HepG2 (cell line): ENCODE data around the gene CACNA1I. TPM values are rescaled to one million over a fixed set of nuclear protein-coding genes. Genes with fewer than 3 reads are reported as not detected.
A peak's percentile ranks its signal among the peaks of the same experiment; 100 is the strongest.

Source experiments
- ARNTL ChIP-seq: sonication (generic); formaldehyde crosslinking; IDR thresholded peaks from 2 replicates; pipeline ENCODE4 v1.4.0; 2020; ENCODE audit warnings: mild to moderate bottlenecking, missing genetic modification reagents
- MAZ ChIP-seq, 2 experiments: sonication (generic) in 1 of 2; formaldehyde crosslinking in 1 of 2; IDR thresholded peaks; 2 replicates each; pipeline versions ENCODE4 v1.5.0 to v1.6.1; 2012 to 2020; ENCODE audit warnings: low read depth in 2 of 2, mild to moderate bottlenecking in 2 of 2, borderline replicate concordance in 1 of 2, improper control_type of control experiment in 1 of 2, low read length in 1 of 2, missing genetic modification reagents in 1 of 2, moderate library complexity in 1 of 2
- NKX3-1 ChIP-seq: sonication (generic); formaldehyde crosslinking; IDR thresholded peaks from 2 replicates; pipeline ENCODE4 v1.5.0; 2020; ENCODE audit warnings: missing genetic modification reagents
- SKI ChIP-seq: fragments of 450-650 bp; IDR thresholded peaks from one replicate; pipeline ENCODE4 v1.6.1; 2018; ENCODE audit warnings: mild to moderate bottlenecking; ENCODE audit not compliant: partially characterized antibody
- TAF15 ChIP-seq: fragments of 200-400 bp; formaldehyde crosslinking; IDR thresholded peaks from one replicate; pipeline ENCODE4 v1.6.1; 2018; ENCODE audit warnings: mild to moderate bottlenecking, low read depth, low read length; ENCODE audit not compliant: poor library complexity, severe bottlenecking
- TCF12 ChIP-seq, 2 experiments: fragments of 450-650 bp in 1 of 2; sonication (generic) in 1 of 2; formaldehyde crosslinking in 1 of 2; IDR thresholded peaks; 2 replicates each; pipeline versions ENCODE4 v1.6.1 to v1.8.0; 2017 to 2022; ENCODE audit warnings: antibody characterized with exemption in 1 of 2, mild to moderate bottlenecking in 1 of 2, missing genetic modification reagents in 1 of 2, moderate library complexity in 1 of 2
- ZNF143 ChIP-seq: sonication (generic); formaldehyde crosslinking; IDR thresholded peaks from 2 replicates; pipeline ENCODE4 v1.4.0; 2020; ENCODE audit warnings: missing genetic modification reagents
- ZNF160 ChIP-seq: sonication (generic); formaldehyde crosslinking; IDR thresholded peaks from 2 replicates; pipeline ENCODE4 v1.8.0; 2022; ENCODE audit warnings: mild to moderate bottlenecking, inconsistent platforms, missing genetic modification reagents
- ZNF382 ChIP-seq: sonication (generic); formaldehyde crosslinking; IDR thresholded peaks from 2 replicates; pipeline ENCODE4 v1.5.0; 2020; ENCODE audit warnings: missing genetic modification reagents, mild to moderate bottlenecking, borderline replicate concordance
- ZNF431 ChIP-seq: sonication (generic); formaldehyde crosslinking; IDR thresholded peaks from 2 replicates; pipeline ENCODE4 v1.9.0; 2022; ENCODE audit warnings: missing genetic modification reagents, low read depth, mild to moderate bottlenecking, borderline replicate concordance
- polyA plus RNA-seq, 8 experiments: library from polyadenylated mRNA; depleted of rRNA in 3 of 8; stranded (reverse) in 7 of 8; unstranded in 1 of 8; fragments of >200 nt; fragmentation: Illumina TruSeq in 4 of 8; extraction: Trizol in 4 of 8; gene quantifications; 2 replicates each; pipeline versions ENCODE4 v1.2.1 to v1.2.3, GENCODE V29; 2011 to 2016; ENCODE audit warnings: low read depth in 4 of 8, missing spikeins in 1 of 8, mixed read lengths in 1 of 8; ENCODE audit not compliant: insufficient read depth in 1 of 8
- total RNA-seq, 5 experiments: library from RNA; depleted of rRNA; stranded (reverse); fragments of >200 nt; fragmentation: Illumina TruSeq; extraction: Trizol; gene quantifications; 2 replicates each; pipeline ENCODE4 v1.2.3, GENCODE V29; 2016; ENCODE audit warnings: low read depth in 1 of 5
- TF ChIP-seq, protein P1 (sequence below): sonication (generic); formaldehyde crosslinking; IDR thresholded peaks from 2 replicates; pipeline ENCODE4 v1.4.0; 2020; ENCODE audit warnings: mild to moderate bottlenecking, low read depth, missing genetic modification reagents
- TF ChIP-seq, protein P2 (sequence below): sonication (generic); formaldehyde crosslinking; IDR thresholded peaks from 2 replicates; pipeline ENCODE4 v1.5.0; 2020; ENCODE audit warnings: missing genetic modification reagents
- TF ChIP-seq, protein P3 (sequence below): sonication (generic); formaldehyde crosslinking; IDR thresholded peaks from 2 replicates; pipeline ENCODE4 v1.4.0; 2020; ENCODE audit warnings: missing genetic modification reagents
- TF ChIP-seq, protein P4 (sequence below): IDR thresholded peaks from 2 replicates; pipeline ENCODE4 v1.6.1; 2016; ENCODE audit warnings: low read depth, borderline replicate concordance
- TF ChIP-seq, protein P5 (sequence below): sonication (generic); formaldehyde crosslinking; IDR thresholded peaks from 2 replicates; pipeline ENCODE4 v1.9.0; 2021; ENCODE audit warnings: mild to moderate bottlenecking, missing genetic modification reagents

CACNA1I gene
- total and polyA plus RNA-seq, 2 of the 13 experiments (the other 11 are each of a cell fraction or from before 2014, with no cell fraction given): not detected

DNA sequence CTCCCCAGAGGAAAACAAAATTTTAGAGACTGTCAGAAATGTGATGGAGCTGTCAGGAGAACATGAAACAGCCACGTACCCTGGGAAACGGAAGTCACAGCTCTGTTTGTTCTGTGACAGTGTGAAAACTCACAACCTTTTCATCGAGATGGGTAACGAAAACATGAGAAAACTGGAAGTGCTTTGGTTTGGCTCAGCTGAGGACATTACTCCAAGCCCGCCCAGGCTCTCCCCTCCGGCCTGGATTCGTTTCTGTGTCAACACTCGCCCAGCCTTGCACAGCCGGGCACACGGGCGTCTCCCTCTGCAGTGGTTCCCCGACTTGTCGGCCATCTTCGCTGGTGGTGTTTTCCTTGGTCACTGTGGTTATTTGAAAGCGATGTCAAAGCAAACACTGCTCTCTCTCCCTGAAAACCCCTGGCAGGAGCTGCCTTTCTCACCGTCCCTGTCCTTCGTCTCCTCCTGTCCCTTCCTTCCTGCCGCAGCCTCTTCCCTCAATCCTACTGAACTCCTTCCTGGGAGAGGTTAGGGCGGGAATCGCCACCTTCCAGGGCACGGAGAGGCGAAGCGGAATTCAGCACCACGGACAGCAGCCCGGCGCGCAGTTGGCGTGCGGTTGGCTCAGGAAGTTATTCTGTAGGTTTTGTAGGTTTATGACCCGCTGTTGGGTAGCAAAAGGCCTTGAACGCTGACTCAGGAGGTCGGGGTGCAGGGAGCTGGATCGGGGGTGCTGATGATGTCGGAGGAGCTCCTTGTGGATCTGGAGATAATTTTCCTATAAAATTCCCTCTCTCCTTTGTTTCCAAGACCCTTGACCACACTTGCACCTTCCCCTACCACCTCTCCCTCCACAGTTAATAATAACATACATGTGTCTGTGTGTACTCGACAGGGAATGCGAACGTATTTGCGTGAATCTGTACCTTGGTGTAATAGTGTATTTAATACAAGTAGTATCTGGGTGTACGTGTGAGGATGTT lies 24.9 kb upstream of the CACNA1I start (continued):
- TF ChIP-seq, protein P1, sequence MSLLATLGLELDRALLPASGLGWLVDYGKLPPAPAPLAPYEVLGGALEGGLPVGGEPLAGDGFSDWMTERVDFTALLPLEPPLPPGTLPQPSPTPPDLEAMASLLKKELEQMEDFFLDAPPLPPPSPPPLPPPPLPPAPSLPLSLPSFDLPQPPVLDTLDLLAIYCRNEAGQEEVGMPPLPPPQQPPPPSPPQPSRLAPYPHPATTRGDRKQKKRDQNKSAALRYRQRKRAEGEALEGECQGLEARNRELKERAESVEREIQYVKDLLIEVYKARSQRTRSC (CRISPR knock-in tag): 0 out of 2 replicates have a peak, but pooled peaks have one; percentile 62
- TF ChIP-seq TCF12 (IDR thresholded peaks at IDR 0.05): no peak
- TF ChIP-seq TCF12 (CRISPR knock-in tag; IDR thresholded peaks at IDR 0.05): no peak
- TF ChIP-seq, protein P2, sequence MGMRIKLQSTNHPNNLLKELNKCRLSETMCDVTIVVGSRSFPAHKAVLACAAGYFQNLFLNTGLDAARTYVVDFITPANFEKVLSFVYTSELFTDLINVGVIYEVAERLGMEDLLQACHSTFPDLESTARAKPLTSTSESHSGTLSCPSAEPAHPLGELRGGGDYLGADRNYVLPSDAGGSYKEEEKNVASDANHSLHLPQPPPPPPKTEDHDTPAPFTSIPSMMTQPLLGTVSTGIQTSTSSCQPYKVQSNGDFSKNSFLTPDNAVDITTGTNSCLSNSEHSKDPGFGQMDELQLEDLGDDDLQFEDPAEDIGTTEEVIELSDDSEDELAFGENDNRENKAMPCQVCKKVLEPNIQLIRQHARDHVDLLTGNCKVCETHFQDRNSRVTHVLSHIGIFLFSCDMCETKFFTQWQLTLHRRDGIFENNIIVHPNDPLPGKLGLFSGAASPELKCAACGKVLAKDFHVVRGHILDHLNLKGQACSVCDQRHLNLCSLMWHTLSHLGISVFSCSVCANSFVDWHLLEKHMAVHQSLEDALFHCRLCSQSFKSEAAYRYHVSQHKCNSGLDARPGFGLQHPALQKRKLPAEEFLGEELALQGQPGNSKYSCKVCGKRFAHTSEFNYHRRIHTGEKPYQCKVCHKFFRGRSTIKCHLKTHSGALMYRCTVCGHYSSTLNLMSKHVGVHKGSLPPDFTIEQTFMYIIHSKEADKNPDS (CRISPR knock-in tag): no peak
- 0 out of 2 replicates have a peak, but pooled peaks have one; percentile 78 for TF ChIP-seq ZNF160
- TF ChIP-seq ZNF431 (CRISPR knock-in tag): peak; percentile 36; the same call in 1 of the 2 replicates
- TF ChIP-seq, protein P3, sequence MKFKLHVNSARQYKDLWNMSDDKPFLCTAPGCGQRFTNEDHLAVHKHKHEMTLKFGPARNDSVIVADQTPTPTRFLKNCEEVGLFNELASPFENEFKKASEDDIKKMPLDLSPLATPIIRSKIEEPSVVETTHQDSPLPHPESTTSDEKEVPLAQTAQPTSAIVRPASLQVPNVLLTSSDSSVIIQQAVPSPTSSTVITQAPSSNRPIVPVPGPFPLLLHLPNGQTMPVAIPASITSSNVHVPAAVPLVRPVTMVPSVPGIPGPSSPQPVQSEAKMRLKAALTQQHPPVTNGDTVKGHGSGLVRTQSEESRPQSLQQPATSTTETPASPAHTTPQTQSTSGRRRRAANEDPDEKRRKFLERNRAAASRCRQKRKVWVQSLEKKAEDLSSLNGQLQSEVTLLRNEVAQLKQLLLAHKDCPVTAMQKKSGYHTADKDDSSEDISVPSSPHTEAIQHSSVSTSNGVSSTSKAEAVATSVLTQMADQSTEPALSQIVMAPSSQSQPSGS (CRISPR knock-in tag): peak; percentile 75; the same call in 1 of the 2 replicates
- TF ChIP-seq TAF15: no peak
- TF ChIP-seq MAZ (IDR thresholded peaks at IDR 0.05; ENCODE audit: borderline replicate concordance, low read depth, low read length): no peak
- TF ChIP-seq MAZ (CRISPR knock-in tag; IDR thresholded peaks at IDR 0.05; ENCODE audit: low read depth): peak; percentile 58; the same call in 1 of the 2 replicates
- TF ChIP-seq ZNF382 (CRISPR knock-in tag): no peak
- TF ChIP-seq, protein P4, sequence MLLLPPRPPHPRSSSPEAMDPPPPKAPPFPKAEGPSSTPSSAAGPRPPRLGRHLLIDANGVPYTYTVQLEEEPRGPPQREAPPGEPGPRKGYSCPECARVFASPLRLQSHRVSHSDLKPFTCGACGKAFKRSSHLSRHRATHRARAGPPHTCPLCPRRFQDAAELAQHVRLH (CRISPR knock-in tag): peak; percentile 89; the same call in 1 of the 2 replicates
- peak; percentile 95 for TF ChIP-seq NKX3-1
- TF ChIP-seq, protein P5, sequence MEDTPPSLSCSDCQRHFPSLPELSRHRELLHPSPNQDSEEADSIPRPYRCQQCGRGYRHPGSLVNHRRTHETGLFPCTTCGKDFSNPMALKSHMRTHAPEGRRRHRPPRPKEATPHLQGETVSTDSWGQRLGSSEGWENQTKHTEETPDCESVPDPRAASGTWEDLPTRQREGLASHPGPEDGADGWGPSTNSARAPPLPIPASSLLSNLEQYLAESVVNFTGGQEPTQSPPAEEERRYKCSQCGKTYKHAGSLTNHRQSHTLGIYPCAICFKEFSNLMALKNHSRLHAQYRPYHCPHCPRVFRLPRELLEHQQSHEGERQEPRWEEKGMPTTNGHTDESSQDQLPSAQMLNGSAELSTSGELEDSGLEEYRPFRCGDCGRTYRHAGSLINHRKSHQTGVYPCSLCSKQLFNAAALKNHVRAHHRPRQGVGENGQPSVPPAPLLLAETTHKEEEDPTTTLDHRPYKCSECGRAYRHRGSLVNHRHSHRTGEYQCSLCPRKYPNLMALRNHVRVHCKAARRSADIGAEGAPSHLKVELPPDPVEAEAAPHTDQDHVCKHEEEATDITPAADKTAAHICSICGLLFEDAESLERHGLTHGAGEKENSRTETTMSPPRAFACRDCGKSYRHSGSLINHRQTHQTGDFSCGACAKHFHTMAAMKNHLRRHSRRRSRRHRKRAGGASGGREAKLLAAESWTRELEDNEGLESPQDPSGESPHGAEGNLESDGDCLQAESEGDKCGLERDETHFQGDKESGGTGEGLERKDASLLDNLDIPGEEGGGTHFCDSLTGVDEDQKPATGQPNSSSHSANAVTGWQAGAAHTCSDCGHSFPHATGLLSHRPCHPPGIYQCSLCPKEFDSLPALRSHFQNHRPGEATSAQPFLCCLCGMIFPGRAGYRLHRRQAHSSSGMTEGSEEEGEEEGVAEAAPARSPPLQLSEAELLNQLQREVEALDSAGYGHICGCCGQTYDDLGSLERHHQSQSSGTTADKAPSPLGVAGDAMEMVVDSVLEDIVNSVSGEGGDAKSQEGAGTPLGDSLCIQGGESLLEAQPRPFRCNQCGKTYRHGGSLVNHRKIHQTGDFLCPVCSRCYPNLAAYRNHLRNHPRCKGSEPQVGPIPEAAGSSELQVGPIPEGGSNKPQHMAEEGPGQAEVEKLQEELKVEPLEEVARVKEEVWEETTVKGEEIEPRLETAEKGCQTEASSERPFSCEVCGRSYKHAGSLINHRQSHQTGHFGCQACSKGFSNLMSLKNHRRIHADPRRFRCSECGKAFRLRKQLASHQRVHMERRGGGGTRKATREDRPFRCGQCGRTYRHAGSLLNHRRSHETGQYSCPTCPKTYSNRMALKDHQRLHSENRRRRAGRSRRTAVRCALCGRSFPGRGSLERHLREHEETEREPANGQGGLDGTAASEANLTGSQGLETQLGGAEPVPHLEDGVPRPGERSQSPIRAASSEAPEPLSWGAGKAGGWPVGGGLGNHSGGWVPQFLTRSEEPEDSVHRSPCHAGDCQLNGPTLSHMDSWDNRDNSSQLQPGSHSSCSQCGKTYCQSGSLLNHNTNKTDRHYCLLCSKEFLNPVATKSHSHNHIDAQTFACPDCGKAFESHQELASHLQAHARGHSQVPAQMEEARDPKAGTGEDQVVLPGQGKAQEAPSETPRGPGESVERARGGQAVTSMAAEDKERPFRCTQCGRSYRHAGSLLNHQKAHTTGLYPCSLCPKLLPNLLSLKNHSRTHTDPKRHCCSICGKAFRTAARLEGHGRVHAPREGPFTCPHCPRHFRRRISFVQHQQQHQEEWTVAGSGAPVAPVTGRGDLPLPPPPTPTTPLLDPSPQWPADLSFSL: no peak
- TF ChIP-seq ZNF143 (CRISPR knock-in tag): no peak
- TF ChIP-seq ARNTL (CRISPR knock-in tag): 0 out of 2 replicates have a peak, but pooled peaks have one; percentile 55
- no peak for TF ChIP-seq SKI
